Activated CD4-positive, alpha-beta T cell treated with anti-CD3 and anti-CD28 coated beads, Interleukin-2, amount 50 U/mL, for 1 hour (primary cell): Measurements from ENCODE around the gene JAK3.
A peak's percentile ranks its signal among the peaks of the same experiment; 100 is the strongest.

ENCODE experiments used
- DNase-seq: peaks from one replicate; pipeline ENCODE4 v3.0.0-alpha.2; 2020

JAK3 gene

GRCh38 chr19:17775991-17776803 lies 71.6 kb downstream of the JAK3 start:
- no peak for DNase-seq

- DNase-seq = peak; percentile 34
Observed at GRCh38 chr19:17775245-17775927, 72.4 kb downstream of the JAK3 start.
